ENCODE results near the gene MRRF.

DNA sequence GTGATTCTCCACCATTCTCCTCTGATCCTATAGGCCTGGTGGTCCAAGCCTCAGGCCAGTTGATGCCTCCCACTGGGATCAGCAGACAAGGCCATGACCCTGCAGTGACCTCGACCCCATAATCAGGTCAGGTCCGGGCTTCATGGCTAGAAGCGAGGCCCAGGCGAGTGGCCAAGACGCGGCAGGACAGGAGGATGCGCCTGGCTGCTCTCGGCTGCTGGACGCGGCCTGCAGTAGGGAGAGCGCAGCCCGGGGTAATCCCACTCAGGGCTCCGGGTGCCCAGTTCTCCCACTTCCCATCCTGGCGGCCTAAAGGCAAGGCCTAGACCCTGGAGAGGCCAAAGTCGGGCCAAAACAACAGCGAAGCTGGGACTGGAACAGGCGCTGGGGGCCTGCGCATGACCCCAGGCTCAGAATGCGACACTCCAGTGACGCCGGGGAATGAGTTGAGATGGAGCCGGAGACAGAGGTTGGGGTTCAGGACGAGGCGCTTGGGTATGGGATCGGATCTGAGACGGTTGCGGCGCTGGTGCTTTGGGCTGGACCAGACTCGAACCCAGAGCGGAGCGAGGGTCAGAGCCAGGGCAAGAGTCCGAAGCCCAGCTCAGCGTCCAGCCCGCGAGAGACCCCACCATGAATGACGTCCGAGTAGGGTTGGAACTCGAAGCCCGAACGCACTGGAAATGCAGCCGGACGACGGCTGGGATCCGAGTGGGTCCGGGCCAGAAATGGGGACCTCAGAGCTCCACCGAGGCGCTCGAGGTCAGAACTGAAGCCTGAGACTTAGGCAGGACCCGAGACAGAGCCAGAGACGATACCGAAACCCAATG lies 39.2 kb upstream of the MRRF start:
- TF ChIP-seq ZNF274 (IDR thresholded peaks at IDR 0.05; ENCODE audit: low read depth, low read length): no peak
- TF ChIP-seq YY1 (IDR thresholded peaks at IDR 0.05; ENCODE audit: insufficient read depth, insufficient read length): no peak
- TF ChIP-seq SUZ12 (IDR thresholded peaks at IDR 0.05; ENCODE audit: extremely low read depth, insufficient read depth, insufficient read length): no peak
